DMS114 treated with DMSO at 0.1 percent for 48 hours (cell line): ENCODE measurements around the gene LRCH3.

Experiments used
- DNase-seq: peaks from one replicate; lab custom pipeline; 2025; ENCODE audit not compliant: unreplicated experiment; lab: John Stamatoyannopoulos, UW

Gene LRCH3

DNA sequence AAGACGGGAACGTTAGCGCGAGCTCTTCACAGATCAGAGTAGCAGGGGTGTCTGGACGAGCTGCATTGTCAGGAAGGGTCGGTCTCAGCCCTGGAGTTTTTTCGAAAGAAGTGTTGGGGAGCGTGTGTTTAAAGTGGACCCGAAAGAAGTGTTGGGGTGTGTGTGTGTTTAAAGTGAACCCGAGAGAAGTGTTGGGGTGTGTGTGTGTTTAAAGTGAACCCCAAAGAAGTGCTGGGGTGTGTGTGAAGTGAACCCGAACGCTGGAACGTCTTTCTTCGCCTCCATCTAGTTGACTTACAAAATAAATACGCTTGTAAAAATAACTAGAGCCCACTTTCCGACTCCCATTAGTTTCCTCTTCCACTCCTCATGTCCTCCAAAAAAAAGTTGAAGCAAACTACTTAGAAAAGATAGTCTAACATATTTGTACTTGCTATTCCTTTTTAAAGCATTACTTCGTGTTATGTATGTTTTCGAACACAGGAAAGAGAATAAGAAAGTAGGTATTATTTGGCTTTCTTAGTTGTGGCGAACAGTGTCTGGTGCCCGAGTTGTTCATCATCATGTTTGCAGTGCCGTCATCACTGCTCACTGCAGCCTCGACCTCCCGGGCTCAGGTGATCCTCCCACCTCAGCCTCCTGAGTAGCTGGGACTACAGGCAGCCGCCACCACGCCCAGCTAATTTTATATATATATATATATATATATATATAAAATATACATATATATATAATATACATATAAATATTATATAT lies 1.0 kb downstream of the LRCH3 start:
- DNase-seq: no peak

DNA sequence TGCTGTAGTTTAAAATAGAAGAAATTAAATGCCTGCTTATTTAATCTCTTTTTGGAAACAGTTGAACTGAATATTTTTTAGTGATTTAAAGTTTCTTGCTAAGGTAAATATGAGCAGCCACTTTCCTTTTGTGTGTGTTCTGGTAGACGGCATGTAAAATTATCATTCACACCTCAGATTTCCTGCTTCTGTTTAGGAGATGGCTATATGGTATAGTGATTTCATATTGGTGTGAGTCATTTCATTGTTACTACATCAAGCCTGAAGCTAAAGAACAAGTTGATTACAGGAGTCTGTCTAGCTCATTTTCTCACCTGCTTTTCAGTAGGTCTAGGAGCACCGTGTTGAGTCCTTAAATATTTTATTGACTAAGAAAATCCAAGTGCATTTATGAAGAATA lies 2.2 kb downstream of the LRCH3 start:
- DNase-seq: no peak

DNA sequence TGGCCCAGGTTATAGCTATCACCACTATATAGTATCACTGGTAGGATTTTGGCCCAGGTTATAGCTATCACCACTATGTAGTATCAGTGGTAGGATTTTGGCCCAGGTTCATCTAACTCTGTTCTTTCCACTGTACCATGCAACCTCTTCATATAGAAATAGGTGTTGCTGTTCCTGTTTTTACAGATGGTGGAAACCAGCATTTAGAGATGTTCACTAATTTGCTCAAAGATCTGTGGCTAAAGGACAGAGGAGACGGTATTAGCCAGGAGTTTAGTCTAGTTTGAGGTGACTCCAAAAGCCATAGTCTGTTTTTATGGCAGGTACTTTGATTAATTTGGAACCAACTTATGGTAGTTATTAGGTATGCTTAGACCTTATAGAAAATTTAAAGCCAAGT lies 3.1 kb downstream of the LRCH3 start:
- no peak for DNase-seq

DNA sequence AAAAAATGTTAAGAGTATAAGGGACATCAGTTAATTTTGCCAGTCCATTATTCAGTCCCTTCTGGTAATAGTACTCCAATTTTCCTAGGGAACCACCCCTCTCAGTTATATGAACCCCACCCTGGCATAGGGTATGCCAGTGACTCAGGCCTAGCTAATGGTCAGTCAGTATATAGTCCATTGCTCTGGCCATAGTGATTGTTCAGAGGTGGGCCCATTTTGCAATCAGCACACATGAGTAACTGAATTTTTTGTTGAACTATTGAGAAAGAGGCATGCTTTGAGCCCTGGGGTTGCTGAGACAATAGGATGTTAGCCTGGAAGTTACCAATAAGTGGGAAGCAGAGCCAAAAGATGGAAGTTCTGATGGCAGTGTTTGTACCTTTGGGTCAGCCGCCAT lies 4.1 kb downstream of the LRCH3 start:
- no peak for DNase-seq

DNA sequence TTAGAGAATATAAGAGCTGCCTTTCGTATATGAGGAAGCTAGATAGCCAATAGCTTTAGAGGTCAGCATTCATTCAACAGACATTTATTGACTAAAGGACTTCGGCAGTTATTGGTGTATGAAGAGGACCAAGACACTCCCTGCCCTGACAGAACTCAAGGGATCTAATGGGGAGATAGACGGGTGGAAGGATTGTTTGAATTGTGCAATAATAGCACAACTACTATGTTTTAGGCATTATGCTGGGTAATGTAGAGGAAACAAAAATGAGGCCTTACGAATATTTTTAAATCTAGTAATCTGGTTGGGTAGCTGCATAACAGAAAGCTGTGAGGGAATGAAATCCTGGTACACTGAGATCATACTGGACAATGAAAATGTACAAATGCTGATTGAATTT lies 5.0 kb downstream of the LRCH3 start:
- no peak for DNase-seq

DNA sequence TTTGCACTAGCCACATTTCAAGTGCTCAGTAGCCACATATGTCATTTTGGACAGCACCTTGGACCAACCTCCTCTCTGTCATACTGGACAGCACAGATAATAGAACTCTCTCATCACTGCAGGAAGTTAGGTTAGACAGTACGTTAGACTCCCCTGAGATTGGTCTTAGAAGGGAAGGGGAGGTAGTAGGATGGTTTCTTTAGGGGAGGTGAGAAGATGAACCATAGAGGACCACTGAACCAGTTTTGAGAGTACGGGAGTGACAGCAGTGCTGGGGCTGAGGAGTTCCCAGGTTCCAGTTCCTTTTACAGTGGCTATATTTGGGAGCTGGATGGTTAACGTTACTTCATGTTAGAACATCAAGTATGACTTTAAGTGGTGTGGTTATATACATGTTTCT lies 7.8 kb downstream of the LRCH3 start:
- no peak for DNase-seq

DNA sequence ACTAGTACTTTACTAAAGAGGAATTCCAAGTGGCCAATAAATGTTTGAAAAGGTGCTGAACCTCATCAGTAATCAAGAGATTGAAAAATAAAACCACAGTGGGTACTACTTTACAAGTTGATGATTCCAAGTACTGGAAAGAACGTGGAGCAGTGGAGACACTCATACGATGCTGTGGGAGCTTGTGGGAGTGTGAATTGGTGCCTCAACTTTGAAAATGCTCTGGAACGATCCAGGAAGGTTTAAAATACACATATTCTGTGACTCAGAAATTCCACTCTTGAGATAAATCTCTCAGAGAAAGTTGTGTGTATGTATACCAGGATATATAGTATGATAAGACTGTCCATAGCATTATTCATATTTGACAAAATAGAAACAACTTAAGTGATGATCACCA lies 9.3 kb downstream of the LRCH3 start:
- DNase-seq: no peak

DNA sequence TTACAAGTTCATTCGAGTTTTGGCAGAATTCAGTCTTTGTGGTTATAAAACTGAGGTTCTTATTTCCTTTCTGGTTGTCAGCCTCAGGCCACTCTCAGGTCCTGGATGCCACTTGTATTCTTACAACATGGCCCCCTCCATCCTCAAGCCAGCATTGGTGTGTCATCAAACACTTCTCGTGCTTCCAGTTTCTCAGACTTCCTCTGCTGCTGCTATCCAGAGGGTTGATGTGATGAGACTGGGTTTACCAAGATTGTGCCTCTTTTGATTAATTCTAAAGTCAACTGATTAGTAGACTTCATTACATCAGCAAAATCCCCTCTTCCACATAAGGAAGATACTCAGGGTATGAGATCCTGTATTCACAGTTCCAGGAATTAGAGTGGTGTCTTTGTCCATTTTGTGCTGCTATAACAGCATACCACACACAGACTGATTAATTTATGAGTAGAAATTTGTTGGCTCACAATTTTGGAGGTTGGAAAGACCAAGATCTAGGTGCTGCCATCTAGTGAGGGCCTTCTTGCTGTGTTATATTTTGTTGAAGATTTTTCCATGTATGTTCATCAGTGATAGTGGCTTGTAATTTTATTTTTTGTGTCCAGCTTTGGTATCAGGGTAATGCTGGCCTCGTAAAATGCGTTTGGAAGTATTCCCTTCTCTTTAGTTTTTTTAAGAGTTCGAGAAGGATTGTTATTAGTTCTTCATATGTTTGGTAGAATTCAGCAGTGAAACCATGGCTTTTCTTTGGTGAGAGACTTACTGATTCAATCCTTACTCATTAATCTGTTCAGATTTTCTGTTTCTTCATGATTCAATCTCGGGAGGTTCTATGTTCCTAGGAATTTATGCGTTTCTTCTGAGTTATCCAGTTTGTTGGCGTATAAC lies 11.1 kb downstream of the LRCH3 start:
- no peak for DNase-seq

DNA sequence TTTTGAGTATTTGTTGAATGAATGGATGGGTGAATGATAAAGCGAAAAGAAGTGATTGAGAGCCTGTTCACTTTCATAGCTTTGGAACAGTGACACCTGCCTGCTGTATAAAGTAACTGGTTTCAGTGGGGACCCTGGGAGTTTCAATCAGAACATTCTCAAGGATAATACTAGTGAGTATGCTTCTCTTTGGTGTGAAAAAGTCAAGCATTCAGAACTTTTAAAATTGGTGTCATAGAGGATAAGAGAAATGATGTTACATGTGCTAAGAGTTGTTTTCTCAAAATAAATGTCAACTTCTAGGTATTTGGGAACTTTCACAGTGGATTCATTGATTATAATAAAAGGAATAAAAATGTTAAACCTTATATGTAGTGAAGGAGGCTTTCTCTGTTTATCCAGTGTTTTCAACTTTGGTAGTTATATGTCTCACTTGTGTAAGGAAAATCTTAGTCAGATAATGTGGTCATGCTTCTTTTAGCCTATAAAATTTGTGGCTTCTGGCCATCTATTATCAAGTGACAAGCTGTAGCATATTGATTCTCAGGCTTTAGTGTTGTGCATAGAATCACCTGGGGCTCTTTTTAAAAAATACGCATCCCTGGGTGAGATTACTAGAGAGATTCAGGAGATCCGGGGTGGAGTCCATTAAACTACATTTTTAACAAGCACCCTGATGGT lies 11.9 kb downstream of the LRCH3 start:
- no peak for DNase-seq

DNA sequence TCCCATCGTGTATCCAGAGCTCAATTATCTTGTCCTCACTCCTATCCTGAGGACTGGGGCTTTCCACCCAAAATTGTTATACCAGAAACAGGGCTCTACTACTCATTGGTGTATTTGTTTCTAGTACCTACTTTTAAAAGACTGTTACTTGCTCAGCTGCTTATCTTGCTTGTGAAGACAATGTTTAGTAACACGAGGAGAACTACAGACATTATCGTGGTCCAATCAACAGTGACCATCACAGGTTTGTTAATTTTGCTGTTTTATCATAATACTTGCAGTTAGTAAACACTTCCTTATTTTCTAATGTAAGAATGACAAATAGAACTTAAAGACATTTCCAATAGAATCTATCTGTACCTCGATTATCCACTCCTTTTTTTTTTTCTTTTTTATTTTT lies 13.5 kb downstream of the LRCH3 start:
- DNase-seq: no peak

DNA sequence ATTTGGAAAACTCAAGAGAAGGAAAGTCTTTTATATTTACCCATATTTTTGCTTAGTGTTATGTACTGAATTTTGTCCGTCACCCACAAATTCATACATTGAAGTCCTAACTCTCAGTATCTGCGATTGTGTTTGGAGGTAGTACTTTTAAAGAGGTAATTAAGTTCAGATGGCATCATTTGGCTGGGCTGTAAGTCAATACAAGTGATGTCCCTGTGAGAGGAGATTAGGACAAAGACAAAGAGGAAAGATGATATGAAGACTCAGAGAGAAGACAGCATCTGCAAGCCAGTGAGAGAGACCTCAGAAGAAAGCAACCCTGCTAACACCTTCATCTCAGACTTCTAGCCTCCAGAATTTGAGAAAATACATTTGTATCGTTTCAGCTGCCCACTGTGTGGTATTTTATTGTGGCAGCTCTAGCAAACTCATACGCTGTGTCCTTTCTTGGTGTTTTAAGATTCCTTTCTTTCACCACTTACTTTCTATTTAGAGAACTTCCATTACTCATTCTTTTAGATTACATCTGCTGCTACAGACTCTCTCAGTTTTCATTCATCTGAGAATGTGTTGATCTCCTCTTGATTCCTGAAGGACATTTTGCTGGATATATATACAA lies 17.0 kb downstream of the LRCH3 start:
- no peak for DNase-seq

DNA sequence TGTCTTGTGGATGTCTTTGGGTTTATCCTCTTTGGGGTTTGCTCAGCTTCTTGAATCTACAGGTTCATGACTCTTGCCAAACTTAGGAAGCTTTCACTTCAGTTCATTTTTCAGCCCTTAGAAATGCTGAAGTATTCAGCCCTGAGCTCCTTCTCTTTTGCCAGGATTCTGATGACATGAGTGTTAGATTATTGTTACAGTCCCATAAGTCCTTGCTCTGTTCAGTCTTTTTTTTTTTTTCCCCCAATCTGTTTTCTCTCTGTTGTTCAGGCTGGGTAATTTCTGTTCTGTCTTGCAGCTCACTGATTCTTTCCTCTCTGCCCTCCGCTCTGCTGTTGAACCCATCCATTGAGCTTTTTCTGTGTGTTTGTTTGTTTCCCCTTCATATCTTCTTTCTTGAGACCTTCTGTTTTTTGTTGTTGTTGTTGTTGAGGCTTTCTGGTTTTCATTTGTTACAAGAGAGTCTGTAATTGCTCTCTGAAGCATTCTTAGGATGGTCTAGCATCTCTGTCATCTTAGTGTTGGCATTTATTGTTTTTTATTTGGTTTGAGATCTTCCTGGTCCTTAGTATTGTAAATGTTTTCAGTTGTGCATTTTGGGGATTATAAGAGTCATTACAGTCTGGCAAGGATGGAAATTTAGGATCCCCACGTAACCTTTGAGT lies 18.4 kb downstream of the LRCH3 start:
- no peak for DNase-seq

DNA sequence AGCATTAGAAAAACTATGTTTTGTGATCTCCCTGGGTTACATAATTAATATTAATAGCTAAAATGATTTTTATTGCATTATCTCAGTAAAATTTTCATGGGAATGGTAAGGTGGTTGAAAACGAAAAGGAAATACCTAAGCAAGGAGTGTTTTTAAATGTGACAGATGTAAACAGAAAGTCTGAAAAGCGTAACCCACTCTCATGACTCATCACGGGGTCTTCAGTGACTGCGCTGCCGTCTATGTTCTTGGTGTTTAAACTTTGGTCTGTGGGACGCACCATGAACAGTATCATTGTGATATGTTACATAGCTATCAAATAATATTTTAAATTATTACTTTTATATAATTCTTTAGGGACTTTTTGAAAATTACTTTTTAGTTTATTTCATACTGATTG lies 19.8 kb downstream of the LRCH3 start:
- no peak for DNase-seq

DNA sequence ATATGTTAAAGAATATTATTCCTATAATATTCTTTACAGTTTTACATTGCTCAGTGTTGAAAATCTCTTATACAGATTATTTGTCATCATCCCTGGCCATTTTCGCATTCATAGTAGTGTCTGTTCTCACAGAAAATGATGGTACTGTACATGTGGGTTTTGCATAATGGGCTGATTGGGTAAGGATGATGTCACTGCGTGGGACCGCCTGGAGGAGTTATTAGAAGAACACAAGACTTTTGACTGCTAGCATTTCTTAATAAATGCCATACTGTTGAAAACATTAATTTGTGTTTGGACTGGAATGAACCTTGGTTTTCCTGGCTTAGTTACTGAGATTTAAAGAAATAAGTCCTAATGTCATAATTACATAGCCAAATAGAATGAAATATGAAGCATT lies 20.3 kb downstream of the LRCH3 start:
- DNase-seq: no peak

DNA sequence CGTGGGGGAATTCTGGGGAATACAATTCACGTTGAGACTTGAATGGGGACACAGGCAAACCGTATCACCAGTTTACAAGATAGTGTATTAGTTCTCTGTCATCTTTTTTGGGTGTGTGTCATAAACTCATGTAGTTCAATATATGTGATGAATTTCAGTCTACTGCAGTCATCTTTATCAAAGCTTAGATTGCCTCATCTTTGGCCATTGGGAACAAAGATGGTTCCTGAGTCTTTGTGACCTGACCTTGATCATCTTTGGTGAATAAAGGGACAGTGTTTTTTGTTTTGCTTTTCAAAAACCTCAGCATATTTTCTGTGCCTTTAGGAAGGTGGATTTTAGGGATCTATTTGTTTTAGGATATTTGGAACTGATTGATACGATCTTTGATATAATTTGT lies 23.3 kb downstream of the LRCH3 start:
- no peak for DNase-seq

DNA sequence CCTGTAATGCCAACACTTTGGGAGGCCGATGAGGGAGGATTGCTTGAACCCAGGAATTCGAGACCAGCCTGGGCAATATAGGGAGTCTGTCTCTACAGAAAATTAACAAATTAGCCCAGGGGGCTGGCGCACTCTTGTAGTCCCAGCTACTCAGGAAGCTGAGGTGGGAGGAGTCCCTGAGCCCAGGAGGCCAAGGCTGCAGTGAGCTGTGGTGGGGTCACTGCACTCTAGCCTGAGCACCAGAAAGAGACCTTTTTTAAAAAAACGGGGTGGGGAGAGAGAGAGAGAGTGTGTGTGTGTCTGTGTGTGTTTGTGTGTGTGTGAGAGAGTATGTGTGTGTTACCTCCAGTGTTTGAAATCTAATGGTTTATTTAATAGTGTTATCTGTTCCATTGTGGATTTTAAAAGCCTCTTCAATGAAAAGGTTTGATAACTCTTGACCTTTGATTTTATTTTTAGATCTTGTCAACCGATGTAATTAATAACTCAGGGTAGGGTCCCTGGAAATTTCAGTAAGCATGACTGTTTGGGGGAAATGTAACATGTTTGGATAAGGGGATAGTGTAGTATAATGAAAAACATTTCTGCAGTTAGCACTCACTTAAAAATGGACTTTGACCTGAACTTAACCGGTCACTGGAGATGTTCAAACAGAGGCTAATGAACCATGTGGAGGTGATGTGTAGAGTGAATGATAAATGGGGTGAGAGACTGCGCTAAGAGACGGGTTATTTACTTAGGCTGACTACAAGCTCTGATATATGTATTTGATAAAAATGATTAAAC lies 29.7 kb downstream of the LRCH3 start:
- no peak for DNase-seq

DNA sequence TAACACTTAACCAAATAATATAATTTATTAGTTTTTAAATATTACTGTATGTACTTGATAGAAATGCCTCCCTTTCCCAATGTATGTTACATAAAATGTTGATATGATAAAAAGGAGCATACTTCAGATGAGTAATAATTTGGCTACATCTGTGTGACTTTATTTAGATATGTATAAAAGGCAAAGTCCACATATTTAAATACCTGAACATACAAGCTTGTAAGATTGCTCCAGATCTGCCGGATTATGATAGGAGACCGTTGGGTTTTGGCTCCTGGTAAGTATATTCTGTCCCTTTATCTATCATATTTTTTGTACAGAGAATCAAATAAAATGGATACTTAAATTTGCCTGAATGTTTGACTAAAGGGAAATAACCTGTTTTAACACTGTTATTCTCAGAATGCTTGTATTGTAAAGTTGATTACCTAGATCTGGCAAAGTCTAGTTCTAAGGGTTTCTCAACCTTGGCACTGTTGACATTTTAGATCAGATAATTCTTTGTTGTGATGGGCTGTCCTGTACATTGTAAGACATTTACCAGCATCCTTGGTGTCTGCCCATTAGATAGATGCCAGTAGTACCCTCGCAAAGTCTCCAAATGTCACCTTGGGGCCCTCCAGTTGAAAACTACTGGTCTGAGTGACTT lies 38.5 kb downstream of the LRCH3 start:
- DNase-seq: no peak

DNA sequence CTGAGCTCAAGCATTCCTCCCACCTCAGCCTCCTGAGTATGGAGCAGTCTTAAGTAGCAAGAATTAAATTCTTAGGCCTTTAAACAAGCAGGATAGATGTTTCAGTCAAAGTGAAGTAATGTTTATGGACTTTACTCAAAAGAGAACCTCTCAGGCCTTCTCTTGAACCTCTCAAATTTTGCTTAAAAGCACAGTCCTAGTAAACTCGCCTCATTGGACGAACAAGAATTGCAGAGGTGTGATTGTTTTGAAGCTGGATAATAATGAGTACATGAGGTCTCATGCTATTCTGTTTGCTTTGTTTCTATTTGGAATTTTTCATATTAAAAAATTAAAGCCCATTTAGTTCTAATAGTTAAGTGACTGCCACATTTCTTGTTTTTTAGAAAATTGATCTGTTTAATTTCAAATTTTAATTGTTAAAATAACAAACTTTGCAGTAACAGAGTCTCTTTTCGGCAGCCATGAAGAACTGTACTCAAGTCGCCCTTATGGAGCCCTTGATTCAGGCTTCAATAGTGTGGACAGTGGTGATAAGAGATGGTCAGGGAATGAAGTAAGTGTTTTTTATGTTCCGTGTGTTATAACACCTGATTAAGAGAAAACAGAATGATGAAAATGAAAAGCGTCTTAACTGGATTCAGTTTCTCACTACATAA lies 39.4 kb downstream of the LRCH3 start:
- no peak for DNase-seq

DNA sequence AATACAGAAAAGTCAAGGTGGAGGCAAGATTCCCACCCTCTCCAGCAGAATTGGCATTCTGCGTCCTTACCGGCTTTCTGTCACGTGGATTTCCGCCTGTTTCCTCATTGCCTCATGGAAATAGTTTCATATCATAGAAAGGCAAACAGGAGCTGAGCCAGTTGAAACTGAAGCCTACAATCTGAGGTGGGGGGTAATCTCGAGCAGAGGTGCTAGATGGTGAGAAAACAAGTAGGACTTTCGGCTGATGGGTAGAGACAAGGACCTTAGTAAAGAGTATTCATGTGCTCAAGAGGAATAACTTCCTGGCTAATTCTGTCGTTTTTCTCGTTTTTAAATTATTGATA lies 39.9 kb downstream of the LRCH3 start:
- no peak for DNase-seq
